Heart left ventricle (tissue), 16 donors: Measurements from ENCODE around the gene NTN4. TPM values are rescaled to one million over a fixed set of nuclear protein-coding genes. Genes with fewer than 3 reads are reported as not detected.

ENCODE experiments used
- ATAC-seq, 4 donors: fragments of 200-7000 bp; cut with Tn5 transposase; one replicate each; pipeline ENCODE4 v1.9.1; 2020 to 2022; ENCODE audit warnings: moderate library complexity in 4 of 4, mild to moderate bottlenecking in 3 of 4, moderate number of reproducible peaks in 1 of 4
- DNase-seq, 5 donors: peaks; one replicate each; pipeline ENCODE4 v3.0.0-alpha.2; 2020
- H3K27ac ChIP-seq, 12 donors: fragments of 200-600 bp; sonication (generic) in 4 of 12; one replicate each; pipeline versions ENCODE4 v1.5.0 to v1.8.0; 2016 to 2022; ENCODE audit warnings: mild to moderate bottlenecking in 2 of 12
- H3K27me3 ChIP-seq, 9 donors: fragments of 200-600 bp; sonication (generic) in 2 of 9; one replicate each; pipeline versions ENCODE4 v1.5.1 to v1.8.0; 2016 to 2022; ENCODE audit warnings: mild to moderate bottlenecking in 3 of 9
- H3K36me3 ChIP-seq, 9 donors: fragments of 200-600 bp; sonication (generic) in 2 of 9; one replicate each; pipeline versions ENCODE4 v1.5.0 to v1.8.0; 2018 to 2022; ENCODE audit warnings: mild to moderate bottlenecking in 2 of 9
- H3K4me1 ChIP-seq, 12 donors: fragments of 200-600 bp; sonication (generic) in 4 of 12; one replicate each; pipeline versions ENCODE4 v1.5.0 to v1.8.0; 2016 to 2022; ENCODE audit warnings: mild to moderate bottlenecking in 3 of 12
- H3K4me3 ChIP-seq, 12 donors: fragments of 200-600 bp; sonication (generic) in 4 of 12; one replicate each; pipeline versions ENCODE4 v1.5.0 to v1.8.0; 2017 to 2022; ENCODE audit warnings: mild to moderate bottlenecking in 9 of 12, moderate library complexity in 4 of 12
- H3K9me3 ChIP-seq, 12 donors: fragments of 200-600 bp; sonication (generic) in 4 of 12; one replicate each; pipeline versions ENCODE4 v1.5.0 to v1.8.0; 2016 to 2022; ENCODE audit warnings: mild to moderate bottlenecking in 1 of 12
- POLR2A ChIP-seq, 2 donors: fragments of 450-650 bp; IDR thresholded peaks; one replicate each; pipeline ENCODE4 v1.6.1; 2017; ENCODE audit warnings: antibody characterized with exemption in 2 of 2, mild to moderate bottlenecking in 2 of 2, moderate library complexity in 2 of 2
- WGBS, 4 donors: extraction: QIAGEN DNeasy Blood & Tissue Kit in 2 of 4; methylation state at CpG; one replicate each; pipeline versions ENCODE4 v1.1.5 to v1.1.7; 2013 to 2018; 5-methylcytosine and 5-hydroxymethylcytosine counted together
- intact Hi-C, 10 donors: fragments of 100-400 bp; cut with DNase I; formaldehyde crosslinking; loops; one replicate each; pipeline versions ENCODE4 v1.11.1 to v1.14.2; 2022
- polyA plus RNA-seq, 2 donors: library from polyadenylated mRNA; stranded (reverse); fragments of 200-250 nt; gene quantifications; one replicate each; pipeline ENCODE4 v1.2.3, GENCODE V29; 2013
- total RNA-seq, 9 donors: library from RNA; depleted of rRNA in 2 of 9; stranded (reverse); fragments of >200 nt in 2 of 9; fragmentation: NEBNext Ultra II Directional in 3 of 9; extraction: Animal tissue kit (Norgen Biotek cat#: 25700) in 3 of 9; gene quantifications; one replicate each; pipeline versions ENCODE4 v1.1.0 to v1.2.4, GENCODE V29; 2016 to 2023
- TF ChIP-seq, protein P1 (sequence below), 12 donors: fragments of 200-600 bp; sonication (generic) in 4 of 12; IDR thresholded peaks; one replicate each; pipeline versions ENCODE4 v1.5.0 to v1.8.0; 2018 to 2022; ENCODE audit warnings: antibody characterized with exemption in 12 of 12, mild to moderate bottlenecking in 5 of 12
- donor health status: ischemic (EF 13 %, LVEDD 7.1; RV severe dilation, severe dysfunction).
- donor health status: healthy with polysubstance abuse.
- donor health status: DM: no; HTN: yes; CAD: no.
- donor health status: DM: no; HTN: no; CAD: no.
- donor health status: ischemic (EF 25% LVEDD 6.9; RV normal size, moderate dysfunction).
- donor health status: ischemic (EF 25% LVEDD 5.7; RV mildly dilated, moderate dysfunction).
- donor health status: healthy.
- donor health status: DM: yes; HTN: yes; CAD: no.
- donor health status: ischemic (EF 35%, LVEDD 5.7; RV mildly dilated, moderate dysfunction).
- donor health status: nonischemic (EF 11% LVEDD 7.7; RV severe dilation, severe dysfunction).
- donor health status: DM: yes; HTN: yes; CAD: no.
- donor health status: PGD.
- donor health status: ischemic (EF 29% LVEDD 5.4; RV normal size, mild dysfunction).
- donor health status: nonischemic (EF 23%, LVEDD 6.1; RV moderate dilation, normal function).

Gene NTN4
- total and polyA plus RNA-seq, 11 donors, result 23.9 to 116 (median 68.0) TPM

- ATAC-seq (no peak), DNase-seq (no peak)
- WGBS, 4 donors, result 62 to 68% (median 67%) methylated on average over 8 of the region's 8 CpGs
- TF ChIP-seq, protein P1, sequence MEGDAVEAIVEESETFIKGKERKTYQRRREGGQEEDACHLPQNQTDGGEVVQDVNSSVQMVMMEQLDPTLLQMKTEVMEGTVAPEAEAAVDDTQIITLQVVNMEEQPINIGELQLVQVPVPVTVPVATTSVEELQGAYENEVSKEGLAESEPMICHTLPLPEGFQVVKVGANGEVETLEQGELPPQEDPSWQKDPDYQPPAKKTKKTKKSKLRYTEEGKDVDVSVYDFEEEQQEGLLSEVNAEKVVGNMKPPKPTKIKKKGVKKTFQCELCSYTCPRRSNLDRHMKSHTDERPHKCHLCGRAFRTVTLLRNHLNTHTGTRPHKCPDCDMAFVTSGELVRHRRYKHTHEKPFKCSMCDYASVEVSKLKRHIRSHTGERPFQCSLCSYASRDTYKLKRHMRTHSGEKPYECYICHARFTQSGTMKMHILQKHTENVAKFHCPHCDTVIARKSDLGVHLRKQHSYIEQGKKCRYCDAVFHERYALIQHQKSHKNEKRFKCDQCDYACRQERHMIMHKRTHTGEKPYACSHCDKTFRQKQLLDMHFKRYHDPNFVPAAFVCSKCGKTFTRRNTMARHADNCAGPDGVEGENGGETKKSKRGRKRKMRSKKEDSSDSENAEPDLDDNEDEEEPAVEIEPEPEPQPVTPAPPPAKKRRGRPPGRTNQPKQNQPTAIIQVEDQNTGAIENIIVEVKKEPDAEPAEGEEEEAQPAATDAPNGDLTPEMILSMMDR (IDR thresholded peaks at IDR 0.05), result no peak
- TF ChIP-seq POLR2A (IDR thresholded peaks at IDR 0.05), result no peak
- H3K27ac ChIP-seq, result no peak overlapping the region
- intact Hi-C loops, result no loop called here
- no peaks in the 10 kb centered on the region for H3K27me3 ChIP-seq
- H3K9me3 ChIP-seq, result no peaks in the 10 kb centered on the region
- no peak overlapping the region for H3K4me3 ChIP-seq
- H3K36me3 ChIP-seq, result no peaks in the 10 kb centered on the region
- H3K4me1 ChIP-seq, result peaks cover 0 to 34% (median 11%) of the 10 kb centered on the region in 12 donors
These were observed 153.0 kb downstream of the NTN4 start for GRCh38 chr12:95637471-95638155.

GRCh38 chr12:95637010-95637409 is 153.6 kb downstream of the NTN4 start:
- Histone ChIP-seq H3K27ac (no peak overlapping the region), H3K4me3 (no peak overlapping the region), H3K4me1 (peaks cover 0 to 40% (median 11%) of the 10 kb centered on the region in 12 donors), H3K27me3 (no peaks in the 10 kb centered on the region), H3K9me3 (no peaks in the 10 kb centered on the region), H3K36me3 (no peaks in the 10 kb centered on the region)
- no peak for DNase-seq
- intact Hi-C loops, result no loop called here
- WGBS, 4 donors, result 87 to 91% (median 89%) methylated on average over 24 of the region's 24 CpGs
- no peak for TF ChIP-seq POLR2A (IDR thresholded peaks at IDR 0.05)
- TF ChIP-seq, protein P1 (IDR thresholded peaks at IDR 0.05), result no peak
- no peak for ATAC-seq

DNA sequence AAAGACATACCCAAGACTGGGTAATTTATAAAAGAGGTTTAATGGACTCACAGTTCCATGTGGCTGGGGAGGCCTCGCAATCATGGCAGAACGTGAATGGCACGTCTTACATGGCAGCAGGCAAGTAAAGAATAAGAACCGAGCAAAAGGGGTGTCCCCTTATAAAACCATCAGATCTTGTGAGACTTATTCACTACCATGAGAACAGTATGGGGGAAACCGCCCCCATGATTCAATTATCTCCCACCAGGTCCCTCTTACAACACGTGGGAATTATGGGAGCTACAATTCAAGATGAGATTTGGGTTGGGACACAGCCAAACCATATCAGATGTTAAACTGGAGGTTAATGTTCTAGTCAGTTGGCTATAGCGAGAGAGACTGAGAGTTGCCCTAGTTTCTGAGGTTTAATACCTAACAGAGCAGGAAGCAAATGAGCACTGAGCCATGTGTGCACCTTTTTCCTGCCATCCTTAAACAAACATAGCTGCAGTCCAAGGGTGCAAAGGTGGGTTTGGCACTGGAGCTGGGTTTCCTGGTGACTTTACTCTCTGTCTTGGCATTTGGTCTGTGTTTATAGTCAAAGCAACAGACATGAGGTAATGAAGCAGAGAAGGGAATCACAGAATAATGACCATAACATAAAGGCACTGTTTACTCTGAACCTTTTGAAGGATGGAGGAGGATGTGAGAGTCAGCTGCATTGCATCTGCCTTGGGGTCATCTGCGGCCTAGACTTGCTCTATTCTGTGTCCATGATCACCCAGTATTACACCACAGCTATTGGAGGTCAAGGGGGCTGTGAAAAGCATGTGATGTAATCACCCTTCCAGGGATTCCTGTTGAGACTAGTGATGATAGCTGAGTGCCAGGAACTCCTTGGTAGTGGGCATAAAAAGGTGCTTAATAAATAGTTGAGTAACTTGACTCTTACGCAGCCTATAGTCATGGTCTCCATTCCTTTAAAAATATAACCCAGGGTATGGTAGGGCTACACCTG is 155.6 kb downstream of the NTN4 start:
- Histone ChIP-seq H3K4me1 (peaks cover 0 to 38% (median 14%) of the 10 kb centered on the region in 12 donors), H3K27ac (peak overlapping the region in 4 of 12 donors; percentile 6 to 68 (median 39)), H3K36me3 (no peaks in the 10 kb centered on the region), H3K27me3 (no peaks in the 10 kb centered on the region), H3K9me3 (no peaks in the 10 kb centered on the region), H3K4me3 (no peak overlapping the region)
- no peak for DNase-seq
- no peak for TF ChIP-seq POLR2A (IDR thresholded peaks at IDR 0.05)
- TF ChIP-seq, protein P1 (IDR thresholded peaks at IDR 0.05), result no peak
- intact Hi-C loops, result no loop called here
- no peak for ATAC-seq
- WGBS, 4 donors, result 79 to 93% (median 85%) methylated on average over 9 of the region's 9 CpGs
